HG03575 (cell line): Measurements from ENCODE around the gene RBPMS2.
"Not testable (repeated sequence)": the region's sequence is repeated elsewhere in the genome, so short reads cannot be mapped to it uniquely, and the experiment has no call there.

Experiments
- ATAC-seq: cut with Tn5 transposase; IDR thresholded peaks from one replicate; pipeline ENCODE4 v1.9.1; 2021; ENCODE audit not compliant: unreplicated experiment, insufficient number of reproducible peaks, low FRiP score; ENCODE audit errors: extremely low read depth

RBPMS2 gene

GRCh38 chr15:64775551-64776401, at the start of gene RBPMS2:
RBPMS2 (minus strand) TSS chr15:64775589; CDS start chr15:64775319, 270 bp downstream.
- no peak for ATAC-seq

- ATAC-seq = no peak
These were observed 49.6 kb upstream of the RBPMS2 start for GRCh38 chr15:64824929-64825430.

- no peak for ATAC-seq
These were observed 41.1 kb upstream of the RBPMS2 start for GRCh38 chr15:64816452-64816851.

DNA sequence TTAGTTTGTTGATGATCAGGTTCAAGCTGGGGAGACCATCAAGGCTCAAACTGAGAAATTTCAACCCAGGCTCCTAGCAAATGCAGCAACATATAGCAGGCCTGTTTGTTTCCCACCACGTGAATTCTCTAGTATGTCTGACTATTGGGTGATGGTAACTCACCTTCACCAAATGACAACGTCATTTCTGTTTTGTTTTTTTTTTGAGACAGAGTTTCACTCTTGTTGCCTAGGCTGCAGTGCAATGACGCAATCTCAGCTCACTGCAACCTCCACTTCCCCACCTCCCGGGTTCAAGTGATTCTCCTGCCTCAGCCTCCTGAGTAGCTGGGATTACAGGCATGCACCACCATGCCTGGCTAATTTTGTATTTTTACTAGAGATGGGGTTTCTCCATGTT, 39.6 kb upstream of the RBPMS2 start:
- ATAC-seq = not testable (repeated sequence)

- ATAC-seq = not testable (repeated sequence)
These were observed 38.9 kb upstream of the RBPMS2 start for GRCh38 chr15:64814283-64814682.

DNA sequence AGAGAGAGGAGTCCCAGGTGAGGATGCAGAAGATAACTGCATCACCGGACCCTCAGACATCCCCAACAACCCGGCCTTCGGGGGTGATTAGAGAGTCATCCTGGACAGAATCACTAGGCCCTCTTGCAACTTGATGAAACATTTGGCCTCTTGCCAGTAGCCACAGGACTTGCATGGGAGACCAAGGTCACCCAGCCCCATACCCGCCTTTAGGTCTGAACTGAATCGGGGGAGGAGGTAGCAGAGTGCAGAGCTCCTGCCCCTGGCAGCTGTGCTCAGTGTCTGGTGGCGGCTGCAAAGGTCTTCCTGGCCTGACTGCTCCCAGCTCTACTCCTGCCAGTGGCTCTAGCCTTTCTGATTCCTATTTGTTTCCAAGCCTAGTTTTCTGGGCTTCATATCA, 37.7 kb upstream of the RBPMS2 start:
- ATAC-seq = no peak

DNA sequence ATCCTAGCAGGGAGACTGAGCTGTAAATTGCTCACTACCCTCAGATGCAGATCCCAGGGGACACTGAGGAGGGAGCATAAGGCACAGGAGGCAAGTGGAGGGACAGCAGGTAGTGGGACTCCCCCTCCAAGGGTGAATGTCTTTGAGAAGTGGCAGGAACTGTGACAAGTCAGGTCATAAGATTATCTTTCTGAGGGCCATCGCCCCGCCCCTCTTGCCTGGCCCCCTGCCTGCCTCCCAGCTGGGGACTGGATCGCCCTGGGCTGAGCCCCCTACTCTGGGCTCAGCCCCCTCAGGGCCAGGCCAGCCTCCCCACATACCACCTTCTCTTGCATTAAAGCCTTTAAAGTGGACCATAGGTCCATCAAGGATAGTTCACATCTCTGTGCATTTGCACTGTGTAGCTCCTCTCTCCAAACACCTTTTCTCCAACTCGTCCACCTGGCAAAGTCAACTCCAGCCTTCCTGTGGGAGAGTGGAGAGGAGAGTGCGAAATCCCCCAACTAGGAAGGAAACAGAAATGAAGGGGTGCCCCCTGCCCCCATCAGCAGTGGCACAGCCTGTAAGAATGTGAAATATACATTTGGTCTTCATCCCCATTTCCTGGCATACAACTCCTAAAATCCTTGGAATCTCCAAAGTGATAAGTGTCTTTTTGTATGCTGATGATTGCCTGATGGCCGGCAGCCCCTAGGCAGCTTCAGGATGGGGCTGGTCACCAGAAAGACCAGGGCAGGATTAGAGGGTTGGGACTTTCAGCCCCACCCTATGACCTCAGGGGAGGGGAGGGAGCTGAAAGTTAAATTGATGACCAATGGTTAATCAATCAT, 35.3 kb upstream of the RBPMS2 start:
- ATAC-seq = no peak

- no peak for ATAC-seq
These were observed 34.5 kb upstream of the RBPMS2 start for GRCh38 chr15:64809649-64810496.

- no peak for ATAC-seq
These were observed 33.5 kb upstream of the RBPMS2 start for GRCh38 chr15:64808785-64809453.

- no peak for ATAC-seq
These were observed 32.4 kb upstream of the RBPMS2 start for GRCh38 chr15:64807751-64808222.

- ATAC-seq = no peak
These were observed 31.8 kb upstream of the RBPMS2 start for GRCh38 chr15:64807051-64807749.

DNA sequence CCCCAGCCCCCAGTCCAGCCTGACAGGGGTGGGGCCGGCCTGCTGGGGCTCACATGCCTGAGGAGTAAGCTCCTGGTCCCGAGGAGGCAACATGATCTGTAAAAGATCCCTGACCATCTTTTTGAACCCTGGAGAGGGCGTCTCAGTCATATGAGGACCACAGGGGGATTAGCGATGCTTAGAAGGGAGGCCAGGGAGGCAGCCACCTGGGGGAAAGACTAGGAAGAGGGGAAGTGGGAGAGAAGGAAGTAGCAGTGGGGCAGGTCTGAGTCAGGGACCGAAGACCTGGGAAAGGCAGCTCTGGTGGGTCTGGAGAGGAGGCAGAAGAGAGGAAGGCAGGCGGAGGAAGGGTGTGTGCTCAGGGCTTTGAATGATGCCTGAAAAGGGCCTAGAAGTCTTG, 31.1 kb upstream of the RBPMS2 start:
- ATAC-seq = no peak

- no peak for ATAC-seq
These were observed 29.2 kb upstream of the RBPMS2 start for GRCh38 chr15:64804619-64805018.

GRCh38 chr15:64803526-64803925, 28.1 kb upstream of the RBPMS2 start:
- no peak for ATAC-seq

DNA sequence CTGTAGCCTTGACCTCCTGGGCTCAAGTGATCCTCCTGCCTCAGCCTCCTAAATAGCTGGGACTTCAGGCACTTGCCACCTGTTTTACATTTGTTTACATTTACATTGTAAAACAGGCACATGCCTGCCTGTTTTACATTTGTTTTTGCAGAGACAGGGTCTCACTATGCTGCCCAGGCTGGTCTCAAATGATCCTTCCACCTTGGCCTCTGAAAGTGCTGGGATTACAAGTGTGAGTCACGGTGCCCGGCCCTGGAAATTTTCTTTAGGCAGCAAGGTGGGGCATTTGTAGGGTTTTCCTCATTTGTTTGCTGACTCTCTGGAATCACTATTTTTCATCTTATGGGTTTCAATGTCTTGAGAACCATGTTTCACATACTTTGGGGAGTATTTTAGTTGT, 25.1 kb upstream of the RBPMS2 start:
- no peak for ATAC-seq

DNA sequence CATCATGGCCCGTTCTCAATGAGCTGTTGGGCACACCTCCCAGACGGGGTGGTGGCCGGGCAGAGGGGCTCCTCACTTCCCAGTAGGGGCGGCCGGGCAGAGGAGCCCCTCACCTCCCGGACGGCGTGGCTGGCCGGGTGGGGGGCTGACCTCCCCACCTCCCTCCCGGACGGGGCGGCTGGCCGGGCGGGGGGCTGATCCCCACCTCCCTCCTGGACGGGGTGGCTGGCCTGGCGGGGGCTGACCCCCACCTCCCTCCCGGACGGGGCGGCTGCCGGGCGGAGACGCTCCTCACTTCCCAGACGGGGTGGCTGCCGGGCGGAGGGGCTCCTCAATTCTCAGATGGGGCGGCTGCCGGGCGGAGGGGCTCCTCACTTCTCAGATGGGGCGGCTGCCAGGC, 23.5 kb upstream of the RBPMS2 start:
- not testable (repeated sequence) for ATAC-seq

DNA sequence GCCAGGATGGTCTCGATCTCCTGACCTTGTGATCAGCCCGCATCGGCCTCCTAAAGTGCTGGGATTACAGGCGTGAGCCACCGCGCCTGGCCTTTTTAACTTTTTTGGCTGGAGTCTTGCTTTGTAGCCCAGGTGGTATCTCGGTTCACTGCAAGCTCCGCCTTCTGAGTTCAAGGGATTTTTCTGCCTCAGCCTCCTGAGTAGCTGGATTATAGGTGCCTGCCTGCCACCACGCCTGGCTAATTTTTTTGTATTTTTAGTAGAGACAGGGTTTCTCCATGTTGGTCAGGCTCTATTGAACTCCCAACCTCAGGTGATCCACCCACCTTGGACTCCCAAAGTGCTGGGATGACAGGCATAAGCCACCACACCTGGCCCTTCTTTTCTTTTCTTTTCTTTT, 20.5 kb upstream of the RBPMS2 start:
- not testable (repeated sequence) for ATAC-seq

GRCh38 chr15:64795299-64795698, 19.9 kb upstream of the RBPMS2 start:
- ATAC-seq = not testable (repeated sequence)
